GM10266 (cell line): ENCODE results near the gene NECTIN1.

Experiments used
- DNase-seq: peaks from one replicate; pipeline ENCODE4 v3.0.0; 2012; ENCODE audit errors: extremely low spot score
- TF ChIP-seq, protein P1 (sequence below): IDR thresholded peaks from 2 replicates; pipeline ENCODE4 v1.5.1; 2012; ENCODE audit warnings: mild to moderate bottlenecking, low read depth; ENCODE audit not compliant: control insufficient read depth, insufficient read depth; ENCODE audit errors: missing control alignments

NECTIN1 gene

DNA sequence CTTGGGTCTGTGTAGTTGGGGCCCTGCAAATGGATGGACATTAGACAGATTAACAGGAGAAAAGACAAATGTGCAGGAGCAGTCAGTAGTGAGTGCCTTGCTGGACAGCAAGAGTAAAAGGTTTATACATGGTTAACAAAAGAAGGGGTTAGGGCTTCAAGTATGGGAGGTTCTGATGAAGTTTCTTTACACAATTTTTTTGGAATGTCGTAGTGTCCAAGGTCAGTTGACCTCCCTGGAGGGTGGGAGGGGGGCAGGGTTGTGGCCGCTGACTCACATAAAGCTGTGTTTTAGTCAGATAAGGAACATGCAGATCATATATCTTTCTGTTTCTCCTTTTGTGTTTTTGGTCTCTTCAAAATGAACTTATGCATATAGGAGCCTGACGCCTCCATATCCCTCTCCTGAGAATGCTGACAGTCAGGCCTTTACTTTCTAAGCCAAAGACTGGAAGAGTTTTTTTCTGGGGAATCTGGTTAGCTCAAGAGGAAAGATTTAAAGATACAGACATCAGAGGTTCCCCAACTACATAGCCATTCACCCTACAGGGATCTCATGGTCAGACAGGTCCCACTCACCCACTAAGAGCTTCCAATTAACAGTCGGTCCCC lies 134.3 kb downstream of the NECTIN1 start:
- no peak for DNase-seq
- TF ChIP-seq, protein P1, sequence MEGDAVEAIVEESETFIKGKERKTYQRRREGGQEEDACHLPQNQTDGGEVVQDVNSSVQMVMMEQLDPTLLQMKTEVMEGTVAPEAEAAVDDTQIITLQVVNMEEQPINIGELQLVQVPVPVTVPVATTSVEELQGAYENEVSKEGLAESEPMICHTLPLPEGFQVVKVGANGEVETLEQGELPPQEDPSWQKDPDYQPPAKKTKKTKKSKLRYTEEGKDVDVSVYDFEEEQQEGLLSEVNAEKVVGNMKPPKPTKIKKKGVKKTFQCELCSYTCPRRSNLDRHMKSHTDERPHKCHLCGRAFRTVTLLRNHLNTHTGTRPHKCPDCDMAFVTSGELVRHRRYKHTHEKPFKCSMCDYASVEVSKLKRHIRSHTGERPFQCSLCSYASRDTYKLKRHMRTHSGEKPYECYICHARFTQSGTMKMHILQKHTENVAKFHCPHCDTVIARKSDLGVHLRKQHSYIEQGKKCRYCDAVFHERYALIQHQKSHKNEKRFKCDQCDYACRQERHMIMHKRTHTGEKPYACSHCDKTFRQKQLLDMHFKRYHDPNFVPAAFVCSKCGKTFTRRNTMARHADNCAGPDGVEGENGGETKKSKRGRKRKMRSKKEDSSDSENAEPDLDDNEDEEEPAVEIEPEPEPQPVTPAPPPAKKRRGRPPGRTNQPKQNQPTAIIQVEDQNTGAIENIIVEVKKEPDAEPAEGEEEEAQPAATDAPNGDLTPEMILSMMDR, result no peak

DNA sequence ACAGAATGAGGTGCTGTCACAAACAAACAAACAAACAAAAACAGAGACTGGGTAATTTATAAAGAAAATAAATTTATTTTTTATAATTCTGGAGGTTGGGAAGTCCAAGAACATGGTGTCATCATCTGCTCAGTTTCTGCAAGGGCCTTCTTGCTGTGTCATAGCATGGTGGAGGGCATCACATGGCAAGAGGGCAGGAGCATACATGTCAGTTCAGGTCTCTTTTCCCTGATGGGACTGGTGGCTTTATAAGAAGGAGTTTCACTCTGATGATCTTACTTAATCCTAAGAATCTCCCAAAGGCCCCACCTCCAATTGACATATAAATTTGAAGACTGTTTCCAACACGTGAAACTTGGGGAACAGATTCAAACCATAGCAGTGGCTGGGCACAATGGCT lies 135.7 kb downstream of the NECTIN1 start:
- DNase-seq, result no peak
- TF ChIP-seq, protein P1, result no peak

- TF ChIP-seq, protein P1, result no peak
- DNase-seq, result no peak
Observed at GRCh38 chr11:119592642-119593041, 136.4 kb downstream of the NECTIN1 start.

DNA sequence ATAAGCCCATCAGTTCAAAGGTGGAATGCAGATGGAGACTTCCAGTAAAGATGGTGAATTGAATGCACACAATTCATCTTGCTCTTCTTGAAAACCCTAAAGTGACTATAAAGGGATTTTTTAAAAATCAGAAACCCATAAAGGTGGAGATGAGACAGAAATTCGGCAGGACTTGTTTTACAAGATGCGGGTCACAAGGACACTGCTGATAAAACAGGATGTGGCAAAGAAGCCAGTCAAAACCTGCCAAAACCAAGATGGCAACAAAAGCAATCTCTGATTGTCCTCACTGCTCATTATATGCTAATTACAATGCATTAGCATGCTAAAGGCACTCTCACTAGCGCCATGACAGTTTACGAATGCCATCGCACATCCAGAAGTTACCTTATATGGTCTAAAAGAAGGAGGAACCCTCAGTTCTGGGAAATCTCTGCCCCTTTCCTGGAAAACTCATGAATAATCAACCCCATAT lies 137.1 kb downstream of the NECTIN1 start:
- no peak for DNase-seq
- TF ChIP-seq, protein P1, result no peak

- no peak for DNase-seq
- TF ChIP-seq, protein P1, result no peak
Observed at GRCh38 chr11:119590651-119591351, 138.2 kb downstream of the NECTIN1 start.

DNA sequence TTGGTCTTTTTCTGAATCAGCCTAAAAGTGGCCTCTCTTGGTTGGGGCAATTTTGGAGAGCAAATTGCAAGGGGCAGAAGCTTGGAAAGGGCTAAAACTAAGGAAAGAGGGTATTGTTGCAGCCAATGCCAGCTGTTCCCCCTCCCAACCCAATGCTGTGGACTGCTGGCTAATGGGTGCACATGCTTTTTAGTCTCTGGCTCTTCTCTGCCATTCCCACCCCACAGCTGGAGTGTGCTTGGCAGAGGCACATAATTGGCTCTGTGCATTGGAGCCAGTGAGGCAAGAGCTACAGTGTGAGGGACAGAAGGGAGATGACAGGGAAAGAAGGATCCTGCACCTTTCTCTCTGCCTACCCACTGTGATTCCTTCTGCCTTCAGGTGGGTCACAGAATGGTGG lies 140.0 kb downstream of the NECTIN1 start:
- DNase-seq, result no peak
- TF ChIP-seq, protein P1, result no peak
